ENCODE results near the gene BTBD2. TPM values are rescaled to one million over a fixed set of nuclear protein-coding genes. Genes with fewer than 3 reads are reported as not detected.

Gene BTBD2
- total RNA-seq, 1 experiment from 2014 or later, result 81.0 TPM

GRCh38 chr19:2063824-2064223 lies 48.3 kb upstream of the BTBD2 start:
- no peaks in the 10 kb centered on the region for H3K9me2 ChIP-seq (ENCODE audit: insufficient read depth)
- intact Hi-C loops (cut with micrococcal nuclease; ENCODE audit: unreplicated experiment), result no loop called here
- H3K79me2 ChIP-seq (ENCODE audit: low read depth), result 0 out of 2 replicates have a peak, but pooled peaks cover 6% of the 10 kb centered on the region
- H3K36me3 ChIP-seq (ENCODE audit: low read depth), result no peaks in the 10 kb centered on the region
- H2AFZ ChIP-seq, result no peak overlapping the region
- no TSS peak for BruUV-seq (replicated peaks)
- no peak overlapping the region for H3K4me2 ChIP-seq
- no peak overlapping the region for H3K27ac ChIP-seq
- H4K20me1 ChIP-seq (ENCODE audit: insufficient read depth), result no peaks in the 10 kb centered on the region
- H3K27me3 ChIP-seq (ENCODE audit: insufficient read depth, low read depth), result no peaks in the 10 kb centered on the region
- H3K4me1 ChIP-seq (replicated peaks; ENCODE audit: insufficient read depth), result peaks cover 10% of the 10 kb centered on the region
- no peak overlapping the region for H3K4me3 ChIP-seq
- TF ChIP-seq CTCF (conservative IDR thresholded peaks at IDR 0.05), result no peak
- no peak for TF ChIP-seq EZH2 (IDR thresholded peaks at IDR 0.05; ENCODE audit: low read depth)
- no peaks in the 10 kb centered on the region for H3K9me3 ChIP-seq (ENCODE audit: insufficient read depth, low read depth)
- peaks cover 15% of the 10 kb centered on the region; the same call in 1 of the 2 replicates for H3F3A ChIP-seq (ENCODE audit: insufficient read depth, low read depth)
- ChIA-PET CTCF (no interaction called here), POLR2A (ENCODE audit: unreplicated experiment) (no interaction called here)
- DNase-seq, result no peak

GRCh38 chr19:2062770-2063169 lies 47.3 kb upstream of the BTBD2 start:
- Histone ChIP-seq H3F3A (ENCODE audit: insufficient read depth, low read depth) (peaks cover 17% of the 10 kb centered on the region; the same call in 1 of the 2 replicates), H3K27ac (no peak overlapping the region), H3K9me3 (ENCODE audit: insufficient read depth, low read depth) (no peaks in the 10 kb centered on the region), H3K4me1 (replicated peaks; ENCODE audit: insufficient read depth) (peaks cover 18% of the 10 kb centered on the region), H3K27me3 (ENCODE audit: insufficient read depth, low read depth) (no peaks in the 10 kb centered on the region), H3K4me3 (no peak overlapping the region; the same call in 1 of the 2 replicates), H3K9me2 (ENCODE audit: insufficient read depth) (no peaks in the 10 kb centered on the region), H3K36me3 (ENCODE audit: low read depth) (no peaks in the 10 kb centered on the region), H2AFZ (no peak overlapping the region), H3K79me2 (ENCODE audit: low read depth) (0 out of 2 replicates have a peak, but pooled peaks cover 6% of the 10 kb centered on the region), H4K20me1 (ENCODE audit: insufficient read depth) (no peaks in the 10 kb centered on the region), H3K4me2 (peak overlapping the region; percentile 85)
- TF ChIP-seq EZH2 (IDR thresholded peaks at IDR 0.05; ENCODE audit: low read depth), result no peak
- no peak for TF ChIP-seq CTCF (conservative IDR thresholded peaks at IDR 0.05)
- CTCF ChIA-PET, result no interaction called here
- no TSS peak for BruUV-seq (replicated peaks)
- no peak for DNase-seq
- POLR2A ChIA-PET (ENCODE audit: unreplicated experiment), result no interaction called here
- intact Hi-C loops (cut with micrococcal nuclease; ENCODE audit: unreplicated experiment), result no loop called here

GRCh38 chr19:2062389-2062729 lies 46.8 kb upstream of the BTBD2 start:
- H3K4me3 ChIP-seq, result peak overlapping the region; percentile 73
- H3K79me2 ChIP-seq (ENCODE audit: low read depth), result 0 out of 2 replicates have a peak, but pooled peaks cover 6% of the 10 kb centered on the region
- no peak overlapping the region for H3K27ac ChIP-seq
- ChIA-PET CTCF (no interaction called here), POLR2A (ENCODE audit: unreplicated experiment) (interaction anchor here (0.6 kb wide), 1 partner anchor 158 kb away, joined by 3 read pairs; no protein-coding TSS in a partner anchor)
- H3K36me3 ChIP-seq (ENCODE audit: low read depth), result no peaks in the 10 kb centered on the region
- no peaks in the 10 kb centered on the region for H4K20me1 ChIP-seq (ENCODE audit: insufficient read depth)
- BruUV-seq (replicated peaks), result no TSS peak
- no peaks in the 10 kb centered on the region for H3K27me3 ChIP-seq (ENCODE audit: insufficient read depth, low read depth)
- intact Hi-C loops (cut with micrococcal nuclease; ENCODE audit: unreplicated experiment), result no loop called here
- no peak for TF ChIP-seq EZH2 (IDR thresholded peaks at IDR 0.05; ENCODE audit: low read depth)
- no peak for TF ChIP-seq CTCF (conservative IDR thresholded peaks at IDR 0.05)
- no peak overlapping the region for H2AFZ ChIP-seq
- no peaks in the 10 kb centered on the region for H3K9me2 ChIP-seq (ENCODE audit: insufficient read depth)
- peak overlapping the region; percentile 85 for H3K4me2 ChIP-seq
- H3K9me3 ChIP-seq (ENCODE audit: insufficient read depth, low read depth), result no peaks in the 10 kb centered on the region
- H3K4me1 ChIP-seq (replicated peaks; ENCODE audit: insufficient read depth), result peaks cover 22% of the 10 kb centered on the region
- peaks cover 17% of the 10 kb centered on the region; the same call in 1 of the 2 replicates for H3F3A ChIP-seq (ENCODE audit: insufficient read depth, low read depth)
- DNase-seq, result no peak
